CD4-positive, alpha-beta T cell treated with Interleukin-17A for 4 hours (primary cell): ENCODE results near the gene SELENOI.
"Not testable (repeated sequence)": the region's sequence is repeated elsewhere in the genome, so short reads cannot be mapped to it uniquely, and the experiment has no call there.

Source experiments
- DNase-seq: peaks from one replicate; pipeline ENCODE4 v3.0.0-alpha.2; 2020; ENCODE audit warnings: mixed read lengths

SELENOI gene

GRCh38 chr2:26327291-26328272 lies 18.4 kb upstream of the SELENOI start:
- no peak for DNase-seq

- DNase-seq = not testable (repeated sequence)
These were observed 16.9 kb upstream of the SELENOI start for GRCh38 chr2:26329083-26329482.

GRCh38 chr2:26330114-26330549 lies 15.8 kb upstream of the SELENOI start:
- DNase-seq = peak; percentile 87

GRCh38 chr2:26330604-26331003 lies 15.3 kb upstream of the SELENOI start:
- DNase-seq = no peak

GRCh38 chr2:26331321-26331720 lies 14.6 kb upstream of the SELENOI start:
- DNase-seq = not testable (repeated sequence)

GRCh38 chr2:26333293-26333692 lies 12.7 kb upstream of the SELENOI start:
- DNase-seq = no peak

GRCh38 chr2:26335231-26335630 lies 10.7 kb upstream of the SELENOI start:
- no peak for DNase-seq

GRCh38 chr2:26336719-26337118 lies 9.2 kb upstream of the SELENOI start:
- no peak for DNase-seq

GRCh38 chr2:26337298-26337697 lies 8.6 kb upstream of the SELENOI start:
- no peak for DNase-seq

- DNase-seq = no peak
These were observed 5.1 kb upstream of the SELENOI start for GRCh38 chr2:26340831-26341230.

- DNase-seq = peak; percentile 11
These were observed 1.2 kb upstream of the SELENOI start for GRCh38 chr2:26344581-26345282.

GRCh38 chr2:26345283-26345544 lies 729 bp upstream of the SELENOI start:
- no peak for DNase-seq

- peak; percentile 70 for DNase-seq
These were observed 611 bp downstream of the SELENOI start, which contains the start of gene ADGRF3 for GRCh38 chr2:26346454-26347053. Gene ADGRF3 (minus strand): TSS chr2:26346789. CDS start chr2:26346234, 555 bp downstream.

GRCh38 chr2:26347286-26347865 lies 1.4 kb downstream of the SELENOI start:
- no peak for DNase-seq

- no peak for DNase-seq
These were observed 3.7 kb downstream of the SELENOI start for GRCh38 chr2:26349690-26350089.

- DNase-seq = no peak
These were observed 5.6 kb downstream of the SELENOI start for GRCh38 chr2:26351375-26352090.

GRCh38 chr2:26352892-26353291 lies 6.9 kb downstream of the SELENOI start:
- peak; percentile 39 for DNase-seq

- not testable (repeated sequence) for DNase-seq
These were observed 8.5 kb downstream of the SELENOI start for GRCh38 chr2:26354469-26354868.

- DNase-seq = no peak
These were observed 9.4 kb downstream of the SELENOI start for GRCh38 chr2:26355038-26355995.

- DNase-seq = no peak
These were observed 10.2 kb downstream of the SELENOI start for GRCh38 chr2:26356111-26356510.

- no peak for DNase-seq
These were observed 10.8 kb downstream of the SELENOI start for GRCh38 chr2:26356771-26357170.
